Activated CD4-positive, alpha-beta T cell treated with anti-CD3 and anti-CD28 coated beads for 36 hours (primary cell): ENCODE measurements around the gene PRSS33. TPM values are rescaled to one million over a fixed set of nuclear protein-coding genes. Genes with fewer than 3 reads are reported as not detected.
A peak's percentile ranks its signal among the peaks of the same experiment; 100 is the strongest.

ENCODE experiments used
- ATAC-seq: fragments of 200-7000 bp; cut with Tn5 transposase; one replicate; pipeline ENCODE4 v1.10.0; 2021; ENCODE audit warnings: mild to moderate bottlenecking, moderate library complexity
- CTCF ChIA-PET: fragments of 350-600 bp; sonication (Branson Sonifier 250); formaldehyde crosslinking; loops from one replicate; lab custom pipeline; 2021; ENCODE audit warnings: antibody characterized with exemption; lab: Charles Lee
- POLR2A ChIA-PET: fragments of 350-600 bp; sonication (Branson Sonifier 250); formaldehyde crosslinking; loops from one replicate; lab custom pipeline; 2021; ENCODE audit warnings: antibody characterized with exemption, inconsistent platforms; lab: Charles Lee
- DNase-seq: peaks from one replicate; pipeline ENCODE4 v3.0.0-alpha.2; 2020
- H3K27ac Mint-ChIP-seq: one replicate; pipeline ENCODE4 v1.8.0; 2021; ENCODE audit warnings: mixed read lengths
- H3K27me3 Mint-ChIP-seq: one replicate; pipeline ENCODE4 v1.8.0; 2021; ENCODE audit warnings: mixed read lengths
- H3K36me3 Mint-ChIP-seq: one replicate; pipeline ENCODE4 v1.8.0; 2021; ENCODE audit warnings: low read depth, mixed read lengths
- H3K4me1 Mint-ChIP-seq: one replicate; pipeline ENCODE4 v1.8.0; 2021; ENCODE audit warnings: mixed read lengths
- H3K4me3 Mint-ChIP-seq: one replicate; pipeline ENCODE4 v1.8.0; 2021; ENCODE audit warnings: mild to moderate bottlenecking, moderate library complexity, mixed read lengths
- H3K9me3 Mint-ChIP-seq: one replicate; pipeline ENCODE4 v1.8.0; 2021; ENCODE audit warnings: low read depth, mixed read lengths
- intact Hi-C, 2 experiments: fragments of 100-400 bp; cut with DNase I in 1 of 2; cut with micrococcal nuclease in 1 of 2; formaldehyde crosslinking; loops; one replicate each; pipeline versions ENCODE4 v1.14.2 to v1.15.1; 2022 to 2024; cut with DNase I, micrococcal nuclease
- total RNA-seq, 2 experiments: library from RNA; stranded (reverse); gene quantifications; one replicate each; pipeline ENCODE4 v1.2.3, GENCODE V29; 2021

The PRSS33 gene
- total RNA-seq, 2 experiments from 2014 or later: not detected

DNA sequence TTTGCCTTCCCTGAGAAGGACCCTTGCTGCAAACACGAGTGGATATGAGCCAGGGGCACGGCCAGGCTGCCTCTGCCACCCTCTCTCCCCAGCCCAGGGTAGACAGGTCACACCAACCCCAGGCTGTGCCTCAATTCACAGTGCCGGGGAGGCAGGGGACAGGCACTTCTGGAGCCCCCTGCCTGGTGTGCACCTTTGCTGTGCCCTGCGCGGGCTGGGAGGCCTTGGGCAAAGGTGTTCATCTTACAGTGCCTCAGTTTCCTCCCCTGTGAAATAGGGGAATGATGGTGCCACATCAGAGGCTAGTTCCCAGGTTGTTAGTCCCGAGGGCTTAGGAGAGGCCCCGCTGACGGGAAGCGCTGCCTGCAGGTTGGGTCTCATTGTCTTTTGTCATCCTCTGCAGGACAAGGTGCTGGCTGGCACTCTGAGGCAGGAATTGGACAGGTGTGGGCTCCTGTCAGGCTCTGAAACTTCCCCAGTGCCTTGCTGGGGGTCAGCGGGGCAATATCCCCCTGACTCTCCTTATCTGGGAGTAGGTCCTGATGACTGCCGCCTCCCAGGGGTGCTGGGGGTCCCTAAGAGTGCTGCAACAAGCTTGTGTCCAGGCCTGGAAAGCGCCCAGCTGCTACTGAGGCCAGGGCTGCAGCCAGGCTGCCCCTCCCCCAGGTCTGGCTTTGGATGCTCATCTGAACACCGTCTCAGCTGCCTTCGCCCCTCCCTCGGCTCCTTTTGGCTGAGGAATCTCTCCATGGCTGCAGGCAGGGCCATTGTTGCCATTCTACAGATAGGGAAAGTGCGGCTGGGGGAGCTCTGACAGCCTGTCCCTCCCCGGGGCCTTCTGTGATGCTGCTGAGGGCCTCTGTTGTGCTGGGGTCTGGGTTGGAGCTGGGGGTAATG lies 32.8 kb upstream of the PRSS33 start:
- intact Hi-C loops: no loop called here
- Mint-ChIP-seq H3K9me3 (no peaks in the 10 kb centered on the region), H3K4me1 (no peaks in the 10 kb centered on the region), H3K27me3 (no peaks in the 10 kb centered on the region), H3K27ac (no peak overlapping the region), H3K36me3 (no peaks in the 10 kb centered on the region), H3K4me3 (no peak overlapping the region)
- ChIA-PET CTCF (no interaction called here), POLR2A (no interaction called here)
- DNase-seq (no peak), ATAC-seq (no peak)

GRCh38 chr16:2819179-2819938 lies 32.0 kb upstream of the PRSS33 start:
- intact Hi-C loops: no loop called here
- Mint-ChIP-seq H3K36me3 (no peaks in the 10 kb centered on the region), H3K27ac (no peak overlapping the region), H3K27me3 (no peaks in the 10 kb centered on the region), H3K4me3 (no peak overlapping the region), H3K4me1 (no peaks in the 10 kb centered on the region), H3K9me3 (no peaks in the 10 kb centered on the region)
- POLR2A ChIA-PET: no interaction called here
- no peak for DNase-seq
- no peak for ATAC-seq
- CTCF ChIA-PET: no interaction called here

GRCh38 chr16:2818272-2818876 lies 31.0 kb upstream of the PRSS33 start:
- DNase-seq (no peak), ATAC-seq (no peak)
- no peak overlapping the region for H3K4me3 Mint-ChIP-seq
- no peaks in the 10 kb centered on the region for H3K9me3 Mint-ChIP-seq
- CTCF ChIA-PET: no interaction called here
- H3K36me3 Mint-ChIP-seq: no peaks in the 10 kb centered on the region
- H3K4me1 Mint-ChIP-seq: no peaks in the 10 kb centered on the region
- H3K27me3 Mint-ChIP-seq: peaks cover 2% of the 10 kb centered on the region
- H3K27ac Mint-ChIP-seq: no peak overlapping the region
- intact Hi-C loops: no loop called here
- POLR2A ChIA-PET: no interaction called here

GRCh38 chr16:2817340-2818271 lies 30.2 kb upstream of the PRSS33 start:
- Mint-ChIP-seq H3K4me3 (no peak overlapping the region), H3K36me3 (no peaks in the 10 kb centered on the region), H3K27ac (no peak overlapping the region), H3K27me3 (peaks cover 2% of the 10 kb centered on the region), H3K4me1 (no peaks in the 10 kb centered on the region), H3K9me3 (no peaks in the 10 kb centered on the region)
- ChIA-PET POLR2A (no interaction called here), CTCF (interaction anchor here (1.9 kb wide), 1 partner anchor 51 kb away, joined by 6 read pairs; no protein-coding TSS in a partner anchor)
- intact Hi-C loops: no loop called here
- ATAC-seq (no peak), DNase-seq (no peak)

DNA sequence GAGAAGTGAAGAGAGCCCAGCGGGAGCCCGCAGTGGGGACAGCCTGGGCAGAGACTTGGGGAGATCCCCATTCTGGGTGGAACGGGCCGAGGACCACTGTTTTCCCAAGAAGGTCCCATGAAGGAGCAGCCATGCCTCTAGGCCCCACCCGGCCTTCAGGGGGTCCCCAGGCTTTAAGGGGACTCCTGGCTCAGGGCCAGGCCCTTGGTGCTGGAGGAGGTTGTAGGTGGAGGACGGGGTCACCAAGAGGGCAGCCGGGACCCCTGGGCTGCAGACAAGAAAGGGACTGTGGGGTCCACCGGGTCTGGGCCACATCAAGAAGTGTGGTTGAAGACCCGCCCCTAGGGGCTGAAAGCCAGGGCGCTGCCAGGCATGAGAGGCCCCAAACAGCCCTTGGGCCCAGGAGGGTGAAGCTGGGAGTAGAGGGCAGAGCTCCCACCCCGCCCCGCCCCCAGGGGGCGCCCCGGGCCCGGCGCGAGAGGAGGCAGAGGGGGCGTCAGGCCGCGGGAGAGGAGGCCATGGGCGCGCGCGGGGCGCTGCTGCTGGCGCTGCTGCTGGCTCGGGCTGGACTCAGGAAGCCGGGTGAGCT lies 29.5 kb upstream of the PRSS33 start, which contains the start of gene PRSS21:
Gene PRSS21, plus strand, starts transcription at position 487 of the 589 bp plus-strand sequence. Its CDS starts 32 bp downstream, at position 519.
- no peak within 1 kb of the TSS for H3K4me3 Mint-ChIP-seq
- H3K27ac Mint-ChIP-seq: no peak within 1 kb of the TSS
- ChIA-PET POLR2A (no interaction called here), CTCF (interaction anchor here (1.9 kb wide), 1 partner anchor 51 kb away, joined by 6 read pairs; no protein-coding TSS in a partner anchor)
- H3K4me1 Mint-ChIP-seq: no peaks in the 10 kb centered on the region
- DNase-seq (peak; percentile 28), ATAC-seq (no peak)
- peaks cover 2% of the 10 kb centered on the region for H3K27me3 Mint-ChIP-seq
- no peaks in the 10 kb centered on the region for H3K36me3 Mint-ChIP-seq
- H3K9me3 Mint-ChIP-seq: no peaks in the 10 kb centered on the region
- intact Hi-C loops: no loop called here

GRCh38 chr16:2815299-2815771 lies 28.0 kb upstream of the PRSS33 start:
- Mint-ChIP-seq H3K27ac (no peak overlapping the region), H3K9me3 (no peaks in the 10 kb centered on the region), H3K4me1 (no peaks in the 10 kb centered on the region), H3K4me3 (no peak overlapping the region), H3K36me3 (no peaks in the 10 kb centered on the region), H3K27me3 (peaks cover 6% of the 10 kb centered on the region)
- intact Hi-C loops: no loop called here
- no peak for DNase-seq
- CTCF ChIA-PET: no interaction called here
- POLR2A ChIA-PET: no interaction called here
- no peak for ATAC-seq

- ATAC-seq: no peak
- Mint-ChIP-seq H3K27me3 (peaks cover 6% of the 10 kb centered on the region), H3K4me3 (no peak overlapping the region), H3K9me3 (no peaks in the 10 kb centered on the region), H3K36me3 (no peaks in the 10 kb centered on the region), H3K27ac (no peak overlapping the region), H3K4me1 (no peaks in the 10 kb centered on the region)
- CTCF ChIA-PET: interaction anchor here (0.6 to 0.7 kb wide), 2 partner anchors 26 to 149 kb away, joined by 3 read pairs; no protein-coding TSS in a partner anchor
- no peak for DNase-seq
- intact Hi-C loops: no loop called here
- POLR2A ChIA-PET: no interaction called here
Measured at GRCh38 chr16:2814551-2815298, 27.4 kb upstream of the PRSS33 start.

GRCh38 chr16:2813771-2814221 lies 26.4 kb upstream of the PRSS33 start:
- no peak for ATAC-seq
- intact Hi-C loops: no loop called here
- no peaks in the 10 kb centered on the region for H3K9me3 Mint-ChIP-seq
- no peaks in the 10 kb centered on the region for H3K4me1 Mint-ChIP-seq
- no peak overlapping the region for H3K4me3 Mint-ChIP-seq
- CTCF ChIA-PET: interaction anchor here (0.6 to 0.7 kb wide), 2 partner anchors 27 to 150 kb away, joined by 3 read pairs; no protein-coding TSS in a partner anchor
- no peaks in the 10 kb centered on the region for H3K36me3 Mint-ChIP-seq
- DNase-seq: no peak
- H3K27me3 Mint-ChIP-seq: peaks cover 7% of the 10 kb centered on the region
- H3K27ac Mint-ChIP-seq: no peak overlapping the region
- POLR2A ChIA-PET: no interaction called here

- ChIA-PET CTCF (interaction anchor here (1.6 kb wide), 1 partner anchor 56 kb away, joined by 5 read pairs; no protein-coding TSS in a partner anchor), POLR2A (no interaction called here)
- H3K4me1 Mint-ChIP-seq: no peaks in the 10 kb centered on the region
- ATAC-seq (no peak), DNase-seq (no peak)
- no peak overlapping the region for H3K4me3 Mint-ChIP-seq
- no peaks in the 10 kb centered on the region for H3K36me3 Mint-ChIP-seq
- no peaks in the 10 kb centered on the region for H3K9me3 Mint-ChIP-seq
- intact Hi-C loops: no loop called here
- H3K27ac Mint-ChIP-seq: no peak overlapping the region
- peaks cover 8% of the 10 kb centered on the region for H3K27me3 Mint-ChIP-seq
Measured at GRCh38 chr16:2811703-2812471, 24.5 kb upstream of the PRSS33 start.
